GM23338 (cell line): ENCODE measurements around the gene APLNR. TPM values are rescaled to one million over a fixed set of nuclear protein-coding genes. Genes with fewer than 3 reads are reported as not detected.

Source experiments
- ATAC-seq: fragments of 200-7000 bp; cut with Tn5 transposase; 3 replicates; pipeline ENCODE4 v1.9.1; 2020
- DNase-seq: peaks from one replicate; pipeline ENCODE4 v3.0.0-alpha.2; 2015; ENCODE audit warnings: low spot score
- H2AFZ ChIP-seq: fragments of 200-600 bp; sonication (generic); 2 replicates; pipeline ENCODE4 v1.8.0; 2016; ENCODE audit warnings: antibody characterized with exemption, mild to moderate bottlenecking, moderate library complexity
- H3F3A ChIP-seq: fragments of 200-600 bp; sonication (generic); replicated peaks from 2 replicates; pipeline ENCODE4 v1.8.0; 2017; ENCODE audit warnings: antibody characterized with exemption, mixed run types, low read depth
- H3K27ac ChIP-seq: fragments of 200-600 bp; sonication (generic); 2 replicates; pipeline ENCODE4 v1.6.1; 2016; ENCODE audit warnings: low read depth
- H3K27me3 ChIP-seq: fragments of 200-600 bp; sonication (generic); 2 replicates; pipeline ENCODE4 v1.8.0; 2016; ENCODE audit warnings: mild to moderate bottlenecking, mixed run types, moderate library complexity; ENCODE audit not compliant: insufficient read depth
- H3K36me3 ChIP-seq: fragments of 200-600 bp; sonication (generic); 2 replicates; pipeline ENCODE4 v1.8.0; 2016; ENCODE audit warnings: mild to moderate bottlenecking; ENCODE audit not compliant: insufficient read depth
- H3K4me1 ChIP-seq: fragments of 200-600 bp; sonication (generic); 2 replicates; pipeline ENCODE4 v1.8.0; 2016; ENCODE audit warnings: mild to moderate bottlenecking, moderate library complexity; ENCODE audit not compliant: insufficient read depth
- H3K4me2 ChIP-seq: fragments of 200-600 bp; sonication (generic); 2 replicates; pipeline ENCODE4 v1.7.1; 2017; ENCODE audit warnings: mixed run types
- H3K4me3 ChIP-seq: fragments of 200-600 bp; sonication (generic); 2 replicates; pipeline ENCODE4 v1.6.1; 2016; ENCODE audit warnings: mixed run types
- H3K79me2 ChIP-seq: fragments of 200-600 bp; sonication (generic); replicated peaks from 2 replicates; pipeline ENCODE4 v1.8.0; 2017; ENCODE audit warnings: mild to moderate bottlenecking; ENCODE audit not compliant: insufficient read depth
- H3K9me2 ChIP-seq: fragments of 200-600 bp; sonication (generic); 2 replicates; pipeline ENCODE4 v1.8.0; 2017; ENCODE audit not compliant: insufficient read depth
- H4K20me1 ChIP-seq: fragments of 200-600 bp; sonication (generic); replicated peaks from 2 replicates; pipeline ENCODE4 v1.8.0; 2017; ENCODE audit warnings: mild to moderate bottlenecking; ENCODE audit not compliant: insufficient read depth
- H3K27ac Mint-ChIP-seq: 2 replicates; pipeline ENCODE4 v1.8.0; 2020; ENCODE audit warnings: inconsistent platforms, mild to moderate bottlenecking, moderate library complexity, mixed read lengths
- H3K27me3 Mint-ChIP-seq: 3 replicates; pipeline ENCODE4 v1.8.0; 2022; ENCODE audit warnings: low read depth, mild to moderate bottlenecking, moderate library complexity, mixed read lengths, inconsistent platforms; ENCODE audit not compliant: insufficient read depth, poor library complexity
- H3K36me3 Mint-ChIP-seq: 3 replicates; pipeline ENCODE4 v1.8.0; 2021; ENCODE audit warnings: low read depth, mild to moderate bottlenecking, inconsistent platforms, moderate library complexity, mixed read lengths
- H3K4me1 Mint-ChIP-seq: 3 replicates; pipeline ENCODE4 v1.8.0; 2020; ENCODE audit warnings: mild to moderate bottlenecking, inconsistent platforms, mixed read lengths
- H3K4me3 Mint-ChIP-seq: 3 replicates; pipeline ENCODE4 v1.8.0; 2021; ENCODE audit warnings: moderate library complexity, mild to moderate bottlenecking, inconsistent platforms, mixed read lengths
- H3K9me3 Mint-ChIP-seq: 3 replicates; pipeline ENCODE4 v1.8.0; 2020; ENCODE audit warnings: moderate library complexity, mild to moderate bottlenecking, inconsistent platforms, mixed read lengths
- CREB1 ChIP-seq: fragments of 250-450 bp; sonication (Bioruptor Pico); IDR thresholded peaks from 2 replicates; pipeline ENCODE4 v1.5.0; 2020; ENCODE audit warnings: low read depth, mild to moderate bottlenecking, moderate library complexity
- CTCF ChIP-seq, 2 experiments: fragments of 200-600 bp in 1 of 2; sonication (generic) in 1 of 2; conservative IDR thresholded peaks; 2 replicates each; pipeline versions ENCODE4 v1.5.1 to v1.6.1; 2016 to 2017; ENCODE audit warnings: antibody characterized with exemption in 2 of 2, low read depth in 2 of 2, mild to moderate bottlenecking in 2 of 2, moderate library complexity in 1 of 2
- EZH2 ChIP-seq: fragments of 200-600 bp; sonication (generic); IDR thresholded peaks from one replicate; pipeline ENCODE4 v1.8.0; 2017; ENCODE audit warnings: antibody characterized with exemption, mild to moderate bottlenecking, low read depth; ENCODE audit not compliant: unreplicated experiment
- EZH2phosphoT487 ChIP-seq: fragments of 200-600 bp; sonication (generic); IDR thresholded peaks from one replicate; pipeline ENCODE4 v1.8.1; 2018; ENCODE audit warnings: antibody characterized with exemption; ENCODE audit not compliant: unreplicated experiment
- JUNB ChIP-seq: IDR thresholded peaks from one replicate; pipeline ENCODE4 v1.6.1; 2016; ENCODE audit warnings: antibody characterized with exemption; ENCODE audit not compliant: unreplicated experiment
- NANOG ChIP-seq: IDR thresholded peaks from 2 replicates; pipeline ENCODE4 v1.6.1; 2016; ENCODE audit warnings: antibody characterized with exemption, borderline replicate concordance
- POLR2AphosphoS5 ChIP-seq: IDR thresholded peaks from 2 replicates; pipeline ENCODE4 v1.6.1; 2016; ENCODE audit warnings: antibody characterized with exemption, low read depth
- REST ChIP-seq: IDR thresholded peaks from one replicate; pipeline ENCODE4 v1.6.1; 2018; ENCODE audit warnings: antibody characterized with exemption; ENCODE audit not compliant: unreplicated experiment
- STAT1 ChIP-seq: IDR thresholded peaks from one replicate; pipeline ENCODE4 v1.6.1; 2016; ENCODE audit warnings: antibody characterized with exemption; ENCODE audit not compliant: unreplicated experiment
- ZNF114 ChIP-seq: fragments of 250-450 bp; sonication (Bioruptor Pico); IDR thresholded peaks from 2 replicates; pipeline ENCODE4 v1.5.0; 2020; ENCODE audit warnings: mild to moderate bottlenecking, moderate library complexity
- ZNF331 ChIP-seq: fragments of 250-450 bp; sonication (Bioruptor Pico); IDR thresholded peaks from 2 replicates; pipeline ENCODE4 v1.5.0; 2020; ENCODE audit warnings: low read depth, mild to moderate bottlenecking, moderate library complexity
- polyA plus RNA-seq: library from polyadenylated mRNA; unstranded; fragments of >200 nt; fragmentation: Nextera tagmentation; extraction: Ambion mirVana; gene quantifications from 2 replicates; pipeline ENCODE4 v1.2.1, GENCODE V29; 2016
- total RNA-seq: library from RNA; depleted of rRNA; stranded (reverse); fragments of >200 nt; shearing (Covaris generic); gene quantifications from 2 replicates; pipeline ENCODE4 v1.2.3, GENCODE V29; 2014
- TF ChIP-seq, protein P1 (sequence below): fragments of 250-450 bp; sonication (Bioruptor Pico); IDR thresholded peaks from 2 replicates; pipeline ENCODE4 v1.5.0; 2020; ENCODE audit warnings: mild to moderate bottlenecking, moderate library complexity
- TF ChIP-seq, protein P2 (sequence below): IDR thresholded peaks from 2 replicates; pipeline ENCODE4 v1.6.1; 2016; ENCODE audit warnings: antibody characterized with exemption

Gene APLNR
- total and polyA plus RNA-seq, 2 experiments from 2014 or later, result 0.10 TPM; not detected in 1

- Histone ChIP-seq H3F3A (no peaks in the 10 kb centered on the region), H4K20me1 (no peaks in the 10 kb centered on the region), H3K27me3 (no peaks in the 10 kb centered on the region), H3K4me2 (no peak overlapping the region), H3K9me2 (peaks cover 21% of the 10 kb centered on the region), H3K36me3 (no peaks in the 10 kb centered on the region), H3K4me3 (no peak overlapping the region), H3K4me1 (no peaks in the 10 kb centered on the region; the same call in 1 of the 2 replicates), H2AFZ (no peak overlapping the region), H3K79me2 (no peaks in the 10 kb centered on the region), H3K27ac (no peak overlapping the region)
- TF ChIP-seq EZH2phosphoT487, result no peak
- no peak for TF ChIP-seq JUNB
- TF ChIP-seq, protein P1, sequence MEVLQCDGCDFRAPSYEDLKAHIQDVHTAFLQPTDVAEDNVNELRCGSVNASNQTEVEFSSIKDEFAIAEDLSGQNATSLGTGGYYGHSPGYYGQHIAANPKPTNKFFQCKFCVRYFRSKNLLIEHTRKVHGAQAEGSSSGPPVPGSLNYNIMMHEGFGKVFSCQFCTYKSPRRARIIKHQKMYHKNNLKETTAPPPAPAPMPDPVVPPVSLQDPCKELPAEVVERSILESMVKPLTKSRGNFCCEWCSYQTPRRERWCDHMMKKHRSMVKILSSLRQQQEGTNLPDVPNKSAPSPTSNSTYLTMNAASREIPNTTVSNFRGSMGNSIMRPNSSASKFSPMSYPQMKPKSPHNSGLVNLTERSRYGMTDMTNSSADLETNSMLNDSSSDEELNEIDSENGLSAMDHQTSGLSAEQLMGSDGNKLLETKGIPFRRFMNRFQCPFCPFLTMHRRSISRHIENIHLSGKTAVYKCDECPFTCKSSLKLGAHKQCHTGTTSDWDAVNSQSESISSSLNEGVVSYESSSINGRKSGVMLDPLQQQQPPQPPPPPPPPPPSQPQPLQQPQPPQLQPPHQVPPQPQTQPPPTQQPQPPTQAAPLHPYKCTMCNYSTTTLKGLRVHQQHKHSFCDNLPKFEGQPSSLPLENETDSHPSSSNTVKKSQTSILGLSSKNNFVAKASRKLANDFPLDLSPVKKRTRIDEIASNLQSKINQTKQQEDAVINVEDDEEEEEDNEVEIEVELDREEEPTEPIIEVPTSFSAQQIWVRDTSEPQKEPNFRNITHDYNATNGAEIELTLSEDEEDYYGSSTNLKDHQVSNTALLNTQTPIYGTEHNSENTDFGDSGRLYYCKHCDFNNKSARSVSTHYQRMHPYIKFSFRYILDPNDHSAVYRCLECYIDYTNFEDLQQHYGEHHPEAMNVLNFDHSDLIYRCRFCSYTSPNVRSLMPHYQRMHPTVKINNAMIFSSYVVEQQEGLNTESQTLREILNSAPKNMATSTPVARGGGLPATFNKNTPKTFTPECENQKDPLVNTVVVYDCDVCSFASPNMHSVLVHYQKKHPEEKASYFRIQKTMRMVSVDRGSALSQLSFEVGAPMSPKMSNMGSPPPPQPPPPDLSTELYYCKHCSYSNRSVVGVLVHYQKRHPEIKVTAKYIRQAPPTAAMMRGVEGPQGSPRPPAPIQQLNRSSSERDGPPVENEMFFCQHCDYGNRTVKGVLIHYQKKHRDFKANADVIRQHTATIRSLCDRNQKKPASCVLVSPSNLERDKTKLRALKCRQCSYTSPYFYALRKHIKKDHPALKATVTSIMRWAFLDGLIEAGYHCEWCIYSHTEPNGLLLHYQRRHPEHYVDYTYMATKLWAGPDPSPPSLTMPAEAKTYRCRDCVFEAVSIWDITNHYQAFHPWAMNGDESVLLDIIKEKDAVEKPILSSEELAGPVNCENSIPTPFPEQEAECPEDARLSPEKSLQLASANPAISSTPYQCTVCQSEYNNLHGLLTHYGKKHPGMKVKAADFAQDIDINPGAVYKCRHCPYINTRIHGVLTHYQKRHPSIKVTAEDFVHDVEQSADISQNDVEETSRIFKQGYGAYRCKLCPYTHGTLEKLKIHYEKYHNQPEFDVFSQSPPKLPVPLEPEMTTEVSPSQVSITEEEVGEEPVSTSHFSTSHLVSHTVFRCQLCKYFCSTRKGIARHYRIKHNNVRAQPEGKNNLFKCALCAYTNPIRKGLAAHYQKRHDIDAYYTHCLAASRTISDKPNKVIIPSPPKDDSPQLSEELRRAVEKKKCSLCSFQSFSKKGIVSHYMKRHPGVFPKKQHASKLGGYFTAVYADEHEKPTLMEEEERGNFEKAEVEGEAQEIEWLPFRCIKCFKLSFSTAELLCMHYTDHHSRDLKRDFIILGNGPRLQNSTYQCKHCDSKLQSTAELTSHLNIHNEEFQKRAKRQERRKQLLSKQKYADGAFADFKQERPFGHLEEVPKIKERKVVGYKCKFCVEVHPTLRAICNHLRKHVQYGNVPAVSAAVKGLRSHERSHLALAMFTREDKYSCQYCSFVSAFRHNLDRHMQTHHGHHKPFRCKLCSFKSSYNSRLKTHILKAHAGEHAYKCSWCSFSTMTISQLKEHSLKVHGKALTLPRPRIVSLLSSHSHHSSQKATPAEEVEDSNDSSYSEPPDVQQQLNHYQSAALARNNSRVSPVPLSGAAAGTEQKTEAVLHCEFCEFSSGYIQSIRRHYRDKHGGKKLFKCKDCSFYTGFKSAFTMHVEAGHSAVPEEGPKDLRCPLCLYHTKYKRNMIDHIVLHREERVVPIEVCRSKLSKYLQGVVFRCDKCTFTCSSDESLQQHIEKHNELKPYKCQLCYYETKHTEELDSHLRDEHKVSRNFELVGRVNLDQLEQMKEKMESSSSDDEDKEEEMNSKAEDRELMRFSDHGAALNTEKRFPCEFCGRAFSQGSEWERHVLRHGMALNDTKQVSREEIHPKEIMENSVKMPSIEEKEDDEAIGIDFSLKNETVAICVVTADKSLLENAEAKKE (CRISPR knock-in tag), result no peak
- no peak for TF ChIP-seq POLR2AphosphoS5
- TF ChIP-seq NANOG, result no peak
- TF ChIP-seq ZNF114, result no peak
- TF ChIP-seq ZNF331 (CRISPR knock-in tag), result no peak
- no peak for TF ChIP-seq REST
- TF ChIP-seq STAT1, result no peak
- TF ChIP-seq, protein P2, sequence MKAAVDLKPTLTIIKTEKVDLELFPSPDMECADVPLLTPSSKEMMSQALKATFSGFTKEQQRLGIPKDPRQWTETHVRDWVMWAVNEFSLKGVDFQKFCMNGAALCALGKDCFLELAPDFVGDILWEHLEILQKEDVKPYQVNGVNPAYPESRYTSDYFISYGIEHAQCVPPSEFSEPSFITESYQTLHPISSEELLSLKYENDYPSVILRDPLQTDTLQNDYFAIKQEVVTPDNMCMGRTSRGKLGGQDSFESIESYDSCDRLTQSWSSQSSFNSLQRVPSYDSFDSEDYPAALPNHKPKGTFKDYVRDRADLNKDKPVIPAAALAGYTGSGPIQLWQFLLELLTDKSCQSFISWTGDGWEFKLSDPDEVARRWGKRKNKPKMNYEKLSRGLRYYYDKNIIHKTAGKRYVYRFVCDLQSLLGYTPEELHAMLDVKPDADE, result no peak
- no peak for TF ChIP-seq CTCF (conservative IDR thresholded peaks at IDR 0.05; ENCODE audit: low read depth in 2 of 2)
- no peak for TF ChIP-seq EZH2
- no peak for TF ChIP-seq CREB1 (CRISPR knock-in tag)
- no peak for DNase-seq
- ATAC-seq, result no peak
- Mint-ChIP-seq H3K4me1 (no peaks in the 10 kb centered on the region), H3K4me3 (no peak overlapping the region), H3K27me3 (no peaks in the 10 kb centered on the region), H3K27ac (no peak overlapping the region), H3K36me3 (no peaks in the 10 kb centered on the region), H3K9me3 (no peaks in the 10 kb centered on the region)
Observed at GRCh38 chr11:57223601-57224000, 13.4 kb downstream of the APLNR start.
